ENCODE data around the gene PTPRT.

Gene PTPRT

DNA sequence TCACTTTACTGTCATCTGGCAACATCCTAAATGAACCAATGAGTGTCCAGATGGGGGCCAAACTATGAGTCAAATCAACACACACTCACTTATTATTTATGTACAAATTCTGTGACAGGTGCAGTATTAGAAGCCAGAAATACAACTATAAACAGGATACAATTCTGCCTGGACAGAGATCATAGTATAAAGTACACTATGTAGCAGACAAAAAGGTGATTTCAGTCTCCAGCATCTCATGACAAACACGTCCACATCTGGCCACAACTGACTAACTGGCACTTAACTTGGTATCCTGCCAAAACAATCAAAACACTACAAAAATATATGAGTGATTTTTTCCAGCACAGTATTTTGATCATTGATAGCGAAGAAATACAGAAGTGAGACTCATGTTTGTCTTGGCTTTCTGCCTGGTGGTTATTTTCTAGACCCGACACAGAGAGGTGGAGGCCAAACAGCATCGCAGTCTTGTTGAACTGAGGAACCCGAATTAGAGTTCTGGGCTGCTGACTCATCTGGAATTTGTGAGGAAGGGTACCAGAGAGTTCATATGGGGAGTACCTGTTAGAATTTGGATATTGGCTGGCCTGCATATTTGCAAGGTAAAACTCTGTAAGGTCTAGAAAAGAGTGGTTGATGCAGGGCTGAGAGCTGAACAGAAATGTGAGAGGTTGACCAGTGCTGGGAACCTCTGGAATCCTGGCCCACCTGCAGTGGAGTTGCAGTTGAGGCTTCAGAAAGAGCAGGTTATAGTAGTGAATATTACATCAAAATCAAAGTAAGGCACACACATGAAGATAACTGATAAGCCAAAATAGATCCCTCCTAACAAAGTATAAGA lies 475.2 kb downstream of the PTPRT start:
- peak; percentile 42 for DNase-seq (ENCODE audit: low spot score)

DNA sequence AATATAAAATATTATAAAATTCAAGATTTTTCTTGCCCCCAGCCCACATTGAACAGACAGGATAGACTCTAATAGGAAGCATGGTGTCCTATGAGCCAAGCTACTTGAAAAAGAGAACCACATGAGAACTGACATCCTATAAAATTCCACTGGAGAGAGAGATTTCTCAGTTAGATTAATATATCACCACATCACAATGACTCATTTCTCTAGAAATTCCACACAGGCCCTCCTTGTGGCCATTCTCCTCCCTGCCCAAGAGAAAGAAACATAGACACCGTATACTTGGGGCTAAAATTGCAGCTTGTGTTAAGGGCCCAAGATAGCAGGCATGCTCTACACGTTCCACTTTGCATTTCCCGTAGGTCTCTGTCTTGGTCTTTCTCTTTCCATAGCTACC lies 481.4 kb downstream of the PTPRT start:
- peak; percentile 56 for DNase-seq (ENCODE audit: low spot score)

DNA sequence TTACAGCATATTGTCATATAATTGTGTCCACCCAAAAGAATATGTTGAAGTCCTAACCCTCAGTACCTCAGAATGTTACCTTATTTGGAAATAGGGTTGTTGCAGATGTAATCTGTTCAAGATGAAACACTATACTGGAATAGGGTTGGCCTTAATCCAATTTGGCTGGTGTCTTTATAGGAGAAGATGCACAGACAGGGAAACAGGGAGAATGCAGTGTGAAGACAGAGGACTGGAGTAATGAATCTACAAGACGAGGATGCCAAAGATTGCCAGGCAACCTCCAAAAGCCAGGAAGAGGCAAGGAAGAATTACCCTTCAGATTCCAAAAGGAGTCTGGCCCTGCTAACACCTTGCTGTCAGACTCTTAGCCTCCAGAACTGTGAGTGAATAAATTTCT lies 482.9 kb downstream of the PTPRT start:
- no peak for DNase-seq (ENCODE audit: low spot score)

DNA sequence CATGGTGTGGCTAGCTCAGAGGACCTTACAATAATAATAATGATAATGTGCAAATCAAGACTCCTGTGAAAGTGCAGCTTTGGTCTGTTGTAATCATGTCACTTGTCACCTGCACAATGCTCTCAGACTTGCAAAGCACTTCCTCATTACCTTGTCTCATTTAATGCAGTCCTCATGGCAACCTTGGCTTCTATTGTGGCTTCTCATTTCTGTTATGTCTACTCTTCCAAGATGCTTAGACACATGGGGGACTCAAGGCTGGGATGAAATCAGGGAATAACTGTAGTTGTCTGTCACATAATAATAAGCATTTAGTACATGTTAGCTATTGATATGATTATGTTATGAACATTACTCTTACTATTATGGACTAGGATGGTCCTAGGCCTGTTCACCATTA lies 484.2 kb downstream of the PTPRT start:
- DNase-seq (ENCODE audit: low spot score) = no peak

DNA sequence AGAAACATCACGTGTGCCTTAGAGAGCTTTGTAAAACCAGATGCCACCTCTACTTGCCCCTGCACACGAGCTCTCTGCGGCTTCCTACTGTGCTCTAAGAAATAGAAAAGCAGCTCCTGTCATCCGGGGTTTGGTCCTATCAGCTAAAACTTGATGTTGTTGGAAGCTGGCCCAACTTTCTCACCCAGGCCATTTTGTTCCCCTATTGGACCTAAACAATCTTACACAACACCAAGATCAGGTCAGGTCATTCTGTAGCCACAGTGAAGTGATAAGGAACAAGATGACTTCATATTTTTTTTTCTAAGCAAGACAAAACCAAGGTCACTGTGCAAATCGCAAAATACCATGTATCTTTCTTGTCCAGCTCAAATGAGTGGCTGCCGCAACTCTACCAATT lies 486.0 kb downstream of the PTPRT start:
- DNase-seq (ENCODE audit: low spot score) = no peak

DNA sequence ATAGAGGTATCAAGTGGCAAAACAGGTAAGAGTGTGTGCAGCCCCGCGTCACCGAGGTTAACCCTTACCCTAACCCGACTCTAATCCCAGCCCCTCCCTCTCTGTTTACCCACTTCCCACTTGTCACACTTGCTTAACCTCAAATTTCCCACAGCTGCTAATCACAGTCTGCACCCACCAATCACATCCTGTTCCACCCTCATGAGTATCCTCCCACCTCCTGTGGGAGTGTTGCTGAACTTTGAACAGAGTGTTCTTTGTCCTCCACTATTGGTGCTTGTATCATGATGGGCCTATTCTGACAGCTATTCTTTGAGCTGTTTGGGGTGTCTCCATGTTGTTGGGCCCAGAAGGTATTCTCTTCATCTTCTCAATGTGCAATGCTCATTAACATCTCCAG lies 487.8 kb downstream of the PTPRT start:
- DNase-seq (ENCODE audit: low spot score) = no peak

DNA sequence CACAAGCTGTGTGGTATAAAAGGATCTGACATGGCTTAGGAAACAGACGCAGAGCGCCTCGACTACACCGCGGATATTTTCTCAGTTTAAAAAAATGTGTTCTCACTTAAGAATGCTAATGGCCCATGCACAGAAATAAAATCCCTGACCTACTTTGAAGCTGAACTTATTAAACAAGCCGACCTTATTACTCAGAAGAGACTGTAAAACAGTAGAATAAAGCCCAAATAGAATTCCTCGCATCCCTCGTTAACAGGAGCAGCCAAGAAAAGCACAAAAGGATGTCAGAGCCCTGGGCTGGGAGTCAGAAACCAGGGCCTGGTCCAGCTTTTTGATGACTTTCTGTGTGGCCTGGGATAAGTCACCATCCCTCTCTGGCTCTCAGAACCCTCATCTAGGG lies 489.3 kb downstream of the PTPRT start:
- no peak for DNase-seq (ENCODE audit: low spot score)

DNA sequence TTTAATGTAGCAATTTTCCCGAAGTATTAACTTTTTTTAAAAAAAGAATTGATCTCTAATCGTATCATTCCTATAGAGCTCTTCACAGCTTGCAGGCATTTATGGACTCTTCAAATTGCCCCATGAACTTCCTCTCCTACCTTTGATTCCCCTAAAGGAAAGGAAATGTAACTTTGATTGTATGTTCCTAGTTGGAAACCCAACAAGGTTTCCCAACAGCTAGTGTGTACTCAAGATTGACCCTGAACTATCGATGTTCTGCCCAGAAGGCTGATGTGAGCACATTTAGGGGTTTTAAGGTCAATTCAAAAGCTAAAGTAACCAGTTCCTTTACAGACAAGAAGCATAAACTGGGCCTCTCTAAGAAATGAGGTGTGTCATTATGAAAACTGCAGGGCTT lies 491.7 kb downstream of the PTPRT start:
- DNase-seq (ENCODE audit: low spot score) = no peak

GRCh38 chr20:42690842-42691437 lies 498.8 kb downstream of the PTPRT start:
- DNase-seq (ENCODE audit: low spot score) = no peak

DNA sequence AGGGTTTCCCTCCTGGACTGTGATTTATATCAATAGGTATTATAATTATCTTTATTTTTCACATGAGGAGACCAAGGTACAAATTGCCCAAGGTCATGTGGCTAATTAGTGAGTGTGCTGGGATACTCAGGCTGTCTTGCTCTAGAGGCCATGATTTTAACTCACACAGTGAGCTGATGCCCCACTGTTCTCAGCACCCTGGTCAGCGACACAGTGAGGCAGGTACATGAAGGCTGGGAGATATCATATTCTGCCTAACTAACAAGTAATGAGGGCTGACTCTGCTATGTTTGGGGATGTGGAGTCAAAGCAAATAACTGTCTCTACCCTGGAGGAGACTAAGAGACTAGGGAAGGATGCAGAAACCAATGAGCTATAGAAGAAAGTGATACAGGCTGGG lies 501.1 kb downstream of the PTPRT start:
- no peak for DNase-seq (ENCODE audit: low spot score)

DNA sequence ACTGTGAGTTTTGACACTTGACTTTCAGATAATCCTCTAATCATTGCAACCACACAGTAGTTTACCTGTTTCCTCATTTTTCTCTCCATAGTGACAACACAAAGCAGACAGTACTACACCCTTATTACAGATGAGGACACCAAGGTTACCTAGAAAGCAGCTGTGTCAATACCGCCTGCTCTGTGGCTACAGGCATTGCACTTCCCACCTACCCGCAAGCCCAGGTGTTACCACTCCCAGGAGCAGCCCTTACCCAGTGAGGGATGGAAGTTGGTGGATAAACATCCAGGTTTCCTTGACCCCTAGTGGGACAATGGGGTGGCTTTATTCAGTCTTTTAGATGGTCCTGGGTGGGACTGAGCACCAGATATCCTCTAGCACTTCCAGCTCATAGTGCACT lies 503.6 kb downstream of the PTPRT start:
- no peak for DNase-seq (ENCODE audit: low spot score)

GRCh38 chr20:42678895-42679294 lies 510.8 kb downstream of the PTPRT start:
- DNase-seq (ENCODE audit: low spot score) = peak; percentile 28

GRCh38 chr20:42656130-42656529 lies 533.6 kb downstream of the PTPRT start:
- no peak for DNase-seq (ENCODE audit: low spot score)

- peak; percentile 22 for DNase-seq (ENCODE audit: low spot score)
Measured at GRCh38 chr20:42652266-42652665, 537.4 kb downstream of the PTPRT start.

DNA sequence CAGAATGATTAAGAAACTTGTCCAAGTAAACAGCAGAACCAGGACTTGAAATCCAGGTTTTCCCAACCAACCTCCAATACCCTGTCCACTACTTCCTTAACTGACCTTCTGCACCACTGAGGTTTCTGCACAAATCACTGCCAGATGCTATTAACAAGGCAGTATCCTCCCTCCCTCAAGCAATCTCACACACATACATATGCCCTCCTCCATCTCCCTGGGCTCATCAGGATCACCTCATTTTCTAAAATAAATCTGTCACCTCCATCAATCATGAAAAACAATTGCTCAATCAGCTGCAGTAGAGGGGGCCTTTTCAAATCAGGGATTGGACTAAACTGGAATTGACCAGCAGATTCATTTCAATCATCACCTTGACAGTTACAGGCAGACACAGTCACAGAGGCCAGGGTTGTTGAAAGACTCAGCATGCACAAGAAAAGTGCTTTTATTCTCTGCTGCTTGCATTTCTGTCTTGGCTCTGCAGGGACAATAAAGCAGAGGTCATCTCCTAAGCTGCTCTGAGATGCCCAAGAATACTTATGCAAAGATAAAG lies 539.4 kb downstream of the PTPRT start:
- no peak for DNase-seq (ENCODE audit: low spot score)

- DNase-seq (ENCODE audit: low spot score) = no peak
Measured at GRCh38 chr20:42649748-42650147, 540.0 kb downstream of the PTPRT start.

DNA sequence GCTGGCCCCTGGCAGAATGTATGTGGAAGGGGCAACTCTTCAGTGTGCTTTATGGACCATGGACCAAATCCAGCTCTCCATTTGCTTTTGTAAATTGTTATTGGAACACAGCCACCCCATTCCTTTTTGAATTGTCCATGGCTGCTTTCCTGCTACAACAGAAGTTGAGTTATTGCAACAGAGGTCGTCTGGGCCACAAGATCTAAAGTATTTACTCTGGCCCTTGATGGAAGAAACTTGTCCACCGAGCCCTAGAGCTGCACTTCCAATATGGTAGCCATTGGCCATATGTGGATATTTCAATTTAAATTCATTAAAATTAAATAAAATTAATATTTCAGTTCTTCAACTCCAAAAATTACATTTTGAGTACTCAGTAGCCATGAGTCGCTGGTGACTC lies 543.5 kb downstream of the PTPRT start:
- DNase-seq (ENCODE audit: low spot score) = no peak

- DNase-seq (ENCODE audit: low spot score) = no peak
Measured at GRCh38 chr20:42641886-42642285, 547.8 kb downstream of the PTPRT start.

DNA sequence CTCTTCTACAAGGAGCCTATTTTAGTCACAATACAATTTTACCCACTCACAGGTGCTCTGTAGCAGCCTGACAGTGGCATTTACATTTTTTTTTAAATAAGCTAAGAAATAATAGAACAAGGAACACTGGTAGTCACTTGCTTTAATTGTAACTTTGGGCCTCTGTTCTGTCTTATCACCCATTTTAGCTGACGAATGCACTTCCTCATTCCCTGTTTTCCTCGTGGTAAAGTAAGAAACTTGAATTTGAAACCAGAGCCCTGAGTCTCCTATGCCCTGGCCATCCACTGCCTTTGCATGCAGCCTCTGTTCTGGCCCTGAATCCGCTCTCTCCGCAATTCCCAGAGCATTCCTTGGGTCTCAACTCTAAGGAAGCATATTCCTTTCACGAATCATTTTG lies 550.6 kb downstream of the PTPRT start:
- DNase-seq (ENCODE audit: low spot score) = no peak

GRCh38 chr20:42635699-42636411 lies 553.9 kb downstream of the PTPRT start:
- peak; percentile 90 for DNase-seq (ENCODE audit: low spot score)

DNA sequence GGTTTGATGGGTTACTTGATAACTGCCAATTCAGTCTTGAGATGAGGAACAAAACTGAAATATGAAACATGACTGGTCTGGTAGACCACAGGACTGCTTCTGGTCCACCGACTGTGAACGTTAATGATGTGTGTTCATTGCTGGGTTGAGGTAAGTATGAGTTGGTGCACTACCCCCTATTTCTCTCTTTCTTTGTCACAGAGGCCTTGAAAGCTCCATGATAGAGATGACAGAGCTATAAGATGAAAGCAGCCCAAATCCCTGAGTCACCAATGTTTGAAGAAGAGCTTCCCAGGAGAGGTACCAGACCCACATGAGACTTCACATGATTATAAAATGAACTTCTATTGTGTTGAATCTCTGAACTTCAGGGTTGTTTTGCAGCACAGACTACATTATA lies 555.5 kb downstream of the PTPRT start:
- DNase-seq (ENCODE audit: low spot score) = peak; percentile 48

DNA sequence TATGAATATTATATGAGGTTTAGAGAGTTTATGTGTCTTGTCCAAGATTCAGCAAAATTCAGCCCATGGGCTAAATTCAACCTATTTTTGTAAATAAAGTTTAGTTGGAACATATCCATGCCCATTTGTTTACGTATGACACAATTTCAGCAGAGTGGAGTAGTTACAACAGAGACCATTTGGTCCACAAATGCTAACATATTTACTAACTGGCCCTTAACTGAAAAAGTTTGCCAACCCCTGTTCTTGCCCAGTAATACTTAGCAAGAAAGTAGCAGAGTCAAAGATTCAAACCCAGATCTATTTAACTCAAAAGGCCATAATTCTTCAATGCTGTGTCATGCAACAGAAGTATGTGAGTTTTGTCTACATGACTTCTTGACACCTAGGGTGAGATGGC lies 561.0 kb downstream of the PTPRT start:
- DNase-seq (ENCODE audit: low spot score) = no peak

DNA sequence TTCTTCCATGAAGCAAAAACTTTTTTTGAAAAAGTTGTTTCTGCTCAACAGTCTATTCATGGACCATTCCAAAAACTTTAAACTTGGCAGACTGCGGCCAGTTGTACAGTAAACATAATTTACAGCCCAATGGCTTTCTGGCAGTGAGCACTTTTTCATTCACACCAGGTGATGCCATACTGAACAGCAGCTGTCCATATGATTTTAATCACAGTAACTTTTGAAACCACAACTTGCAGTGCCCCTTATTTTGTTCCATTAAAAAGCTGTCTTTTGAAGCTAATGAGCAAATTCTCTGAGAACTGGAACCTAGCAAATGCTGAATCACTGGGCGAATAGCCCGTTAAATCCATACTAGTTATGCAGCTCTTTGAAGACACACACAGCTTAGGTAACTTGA lies 576.6 kb downstream of the PTPRT start:
- no peak for DNase-seq (ENCODE audit: low spot score)
